GM18909 (cell line): ENCODE data around the gene SERPINI1.

Experiments used
- ATAC-seq: cut with Tn5 transposase; IDR thresholded peaks from one replicate; pipeline ENCODE4 v1.9.1; 2021; ENCODE audit warnings: mild to moderate bottlenecking; ENCODE audit not compliant: unreplicated experiment, poor library complexity

The SERPINI1 gene

DNA sequence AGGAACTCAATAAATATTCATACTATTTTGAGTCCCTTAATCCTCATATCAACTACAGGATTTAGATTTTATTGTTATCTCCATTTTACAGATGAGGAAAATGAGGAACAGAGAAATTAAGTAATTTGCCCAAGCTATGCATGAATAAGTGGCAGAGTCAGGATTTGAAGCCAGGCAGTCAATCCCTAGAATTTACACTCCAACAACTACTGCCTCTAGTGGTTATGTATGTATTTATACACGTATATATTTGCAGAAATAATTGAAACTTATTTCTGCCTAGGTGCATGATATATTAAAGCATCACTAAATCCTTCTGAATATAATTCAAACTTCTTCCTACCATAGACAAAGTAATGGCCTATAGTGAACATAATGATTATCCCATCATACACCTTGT is 137.4 kb downstream of the SERPINI1 start:
- ATAC-seq = peak; percentile 47

DNA sequence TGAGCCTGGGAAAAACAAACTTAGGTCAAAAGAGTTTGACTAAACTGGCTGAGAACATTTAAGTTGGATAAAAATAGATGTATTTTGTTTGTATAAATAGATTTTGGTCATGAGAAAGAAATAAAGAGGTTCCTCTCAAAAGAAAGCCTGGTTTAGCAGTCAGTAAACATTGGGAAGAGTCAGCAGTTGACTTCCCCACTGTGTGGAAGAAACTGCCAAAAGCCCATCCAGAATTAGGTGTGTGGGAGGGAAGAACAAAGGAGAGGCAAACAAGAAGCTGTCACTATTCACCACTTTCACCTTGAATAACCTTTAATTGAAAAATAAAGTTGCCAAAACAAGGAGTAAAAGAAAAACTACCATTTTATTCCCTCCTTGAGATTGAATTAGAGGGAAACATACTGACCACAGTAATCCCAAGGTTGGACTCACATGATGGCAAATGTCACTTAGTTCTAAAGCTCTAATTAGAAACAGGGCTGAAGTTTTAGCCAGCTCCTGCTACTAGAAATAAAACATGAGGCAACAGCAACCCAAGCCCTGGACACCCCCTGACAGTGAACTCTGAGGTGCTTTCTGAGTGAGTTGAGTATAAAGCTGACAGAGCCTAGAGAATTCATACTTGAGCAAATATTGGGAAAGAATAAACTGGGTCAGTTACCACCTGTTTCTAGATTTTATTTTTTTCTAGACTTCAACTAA is 139.3 kb downstream of the SERPINI1 start:
- ATAC-seq = no peak
